Kidney (tissue), 14 donors: ENCODE measurements around the gene OR2L5. TPM values are rescaled to one million over a fixed set of nuclear protein-coding genes. Genes with fewer than 3 reads are reported as not detected.

Experiments
- DNase-seq, 5 donors: peaks; one replicate each; pipeline ENCODE4 v3.0.0-alpha.2; 2013 to 2020
- FAIRE-seq: peaks from 2 replicates; lab custom pipeline; 2012; peaks lifted over from hg19 to GRCh38; lab: Jason Lieb, UNC
- H3K27ac ChIP-seq, 2 donors: one replicate each; pipeline ENCODE4 v1.7.0; 2013; ENCODE audit warnings: low read depth in 2 of 2, low read length in 2 of 2, inconsistent platforms in 1 of 2
- H3K27me3 ChIP-seq: one replicate; pipeline ENCODE4 v1.7.1; 2013; ENCODE audit warnings: low read length, inconsistent platforms; ENCODE audit not compliant: control insufficient read depth, insufficient read depth
- H3K36me3 ChIP-seq, 3 donors: one replicate each; pipeline versions ENCODE4 v1.7.0 to v1.7.1; 2013; ENCODE audit warnings: low read length in 3 of 3, control low read depth in 1 of 3, inconsistent platforms in 1 of 3; ENCODE audit not compliant: insufficient read depth in 3 of 3, control insufficient read depth in 2 of 3
- H3K4me1 ChIP-seq, 3 donors: one replicate each; pipeline versions ENCODE4 v1.7.0 to v1.7.1; 2013; ENCODE audit warnings: low read length in 3 of 3, inconsistent platforms in 1 of 3, low read depth in 1 of 3; ENCODE audit not compliant: control insufficient read depth in 2 of 3, insufficient read depth in 2 of 3
- H3K4me3 ChIP-seq, 3 donors: one replicate each; pipeline versions ENCODE4 v1.7.0 to v1.8.1; 2013; ENCODE audit warnings: low read length in 3 of 3, control low read depth in 1 of 3, inconsistent platforms in 1 of 3
- H3K9ac ChIP-seq, 3 donors: one replicate each; pipeline versions ENCODE4 v1.7.0 to v1.7.1; 2013; ENCODE audit warnings: low read length in 3 of 3, control low read depth in 1 of 3, inconsistent platforms in 1 of 3
- H3K9me3 ChIP-seq, 3 donors: one replicate each; pipeline versions ENCODE4 v1.7.0 to v1.7.1; 2013; ENCODE audit warnings: low read length in 3 of 3, control low read depth in 1 of 3, inconsistent platforms in 1 of 3; ENCODE audit not compliant: control insufficient read depth in 2 of 3, insufficient read depth in 1 of 3
- CTCF ChIP-seq: IDR thresholded peaks from 3 replicates; pipeline ENCODE4 v1.5.1; 2012; ENCODE audit warnings: mild to moderate bottlenecking, moderate library complexity, borderline replicate concordance; ENCODE audit not compliant: insufficient read depth; ENCODE audit errors: extremely low read depth
- intact Hi-C: fragments of 100-400 bp; cut with DNase I; formaldehyde crosslinking; loops from one replicate; pipeline ENCODE4 v1.11.1; 2022
- polyA plus RNA-seq: library from polyadenylated mRNA; stranded (reverse); fragments of 350-450 nt; fragmentation: Illumina TruSeq; extraction: RNeasy Lipid Tissue Mini Kit (QIAGEN cat#74804); gene quantifications from one replicate; pipeline ENCODE4 v1.2.3, GENCODE V29; 2014; ENCODE audit warnings: low read depth, low replicate concordance; ENCODE audit not compliant: insufficient read depth
- total RNA-seq: library from RNA; stranded (reverse); fragmentation: NEBNext Ultra II Directional; extraction: Animal tissue kit (Norgen Biotek cat#: 25700); gene quantifications from one replicate; pipeline ENCODE4 v1.2.1, GENCODE V29; 2021
- donor health status: control.
- donor health status: control.
- donor health status: control.
- donor health status: control.
- donor health status: control.
- donor health status: DM: yes; HTN: yes; CAD: no.
- donor health status: Normal renal cell carcinoma (clear cell type).

Gene OR2L5
- total and polyA plus RNA-seq, 2 donors from 2014 or later = not detected

- DNase-seq (no peak), FAIRE-seq (no peak)
- Histone ChIP-seq H3K9me3 (no peaks in the 10 kb centered on the region), H3K36me3 (no peaks in the 10 kb centered on the region), H3K4me3 (no peak overlapping the region), H3K4me1 (no peaks in the 10 kb centered on the region), H3K27ac (no peak overlapping the region), H3K27me3 (no peaks in the 10 kb centered on the region), H3K9ac (no peak overlapping the region)
- no peak for TF ChIP-seq CTCF
- intact Hi-C loops = no loop called here
Measured at GRCh38 chr1:247992986-247993385, 20.5 kb upstream of the OR2L5 start.

DNA sequence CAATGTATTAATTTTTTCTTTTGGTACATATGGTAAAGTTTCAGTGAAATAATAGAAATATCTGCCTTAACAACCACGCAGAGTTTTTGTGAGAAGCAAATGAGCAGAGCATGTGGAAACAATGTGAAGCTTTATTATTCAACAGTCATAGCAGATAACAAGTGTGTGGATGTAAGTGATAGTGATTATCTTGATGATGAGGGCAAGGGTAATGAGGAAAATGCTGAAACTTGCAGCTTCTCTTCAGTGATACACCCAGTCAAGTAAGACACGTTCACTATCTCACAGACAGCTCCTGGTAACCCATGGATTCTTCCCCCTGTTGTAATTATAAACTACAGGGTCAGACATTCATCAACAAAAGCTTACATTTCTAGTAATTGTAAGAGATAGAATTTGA is 14.6 kb upstream of the OR2L5 start:
- intact Hi-C loops = no loop called here
- no peak for FAIRE-seq
- H3K4me1 ChIP-seq = no peaks in the 10 kb centered on the region
- no peak overlapping the region for H3K4me3 ChIP-seq
- H3K36me3 ChIP-seq = no peaks in the 10 kb centered on the region
- no peaks in the 10 kb centered on the region for H3K9me3 ChIP-seq
- no peak overlapping the region for H3K27ac ChIP-seq
- TF ChIP-seq CTCF = no peak
- no peak for DNase-seq
- no peaks in the 10 kb centered on the region for H3K27me3 ChIP-seq
- H3K9ac ChIP-seq = no peak overlapping the region

DNA sequence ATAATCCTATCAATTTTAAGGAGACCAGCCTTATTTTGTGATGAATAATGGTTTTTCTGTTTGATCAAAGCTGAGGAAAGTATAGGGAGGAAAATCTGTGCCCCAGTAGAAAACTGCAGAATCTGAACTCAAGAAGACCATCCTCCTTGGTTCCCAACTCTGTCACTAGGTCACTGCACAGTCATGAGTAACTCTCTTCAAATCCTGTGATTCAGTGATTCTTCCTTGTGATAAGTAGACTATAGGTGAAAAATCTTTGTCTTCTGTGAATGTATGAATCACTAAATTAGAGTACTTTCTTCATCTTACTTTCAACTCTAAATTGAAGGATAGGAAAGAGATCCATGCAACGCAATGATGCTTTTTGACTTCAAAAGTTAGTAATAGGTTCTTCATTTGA is 13.3 kb upstream of the OR2L5 start:
- Histone ChIP-seq H3K9ac (no peak overlapping the region), H3K36me3 (no peaks in the 10 kb centered on the region), H3K4me3 (no peak overlapping the region), H3K27me3 (no peaks in the 10 kb centered on the region), H3K9me3 (no peaks in the 10 kb centered on the region), H3K27ac (no peak overlapping the region), H3K4me1 (no peaks in the 10 kb centered on the region)
- TF ChIP-seq CTCF = no peak
- intact Hi-C loops = no loop called here
- DNase-seq (no peak), FAIRE-seq (no peak)

GRCh38 chr1:248007778-248008177 is 5.7 kb upstream of the OR2L5 start:
- Histone ChIP-seq H3K4me1 (no peaks in the 10 kb centered on the region), H3K9me3 (peaks cover 0 to 18% (median 2%) of the 10 kb centered on the region in 3 donors), H3K27ac (no peak overlapping the region), H3K36me3 (no peaks in the 10 kb centered on the region), H3K27me3 (no peaks in the 10 kb centered on the region), H3K4me3 (no peak overlapping the region), H3K9ac (no peak overlapping the region)
- DNase-seq (no peak), FAIRE-seq (no peak)
- TF ChIP-seq CTCF = no peak
- intact Hi-C loops = no loop called here
